Activated naive CD4-positive, alpha-beta T cell treated with anti-CD3 and anti-CD28 coated beads, Interleukin-2, amount 50 U/mL, for 16 hours (primary cell): ENCODE data around the gene NTRK3.

Experiments
- DNase-seq: peaks from one replicate; pipeline ENCODE4 v3.0.0-alpha.2; 2020

The NTRK3 gene

GRCh38 chr15:88020806-88021205 is 235.7 kb downstream of the NTRK3 start:
- no peak for DNase-seq

- DNase-seq: no peak
Measured at GRCh38 chr15:88019656-88020055, 236.9 kb downstream of the NTRK3 start.

- no peak for DNase-seq
Measured at GRCh38 chr15:88018869-88019641, 237.5 kb downstream of the NTRK3 start.

- DNase-seq: no peak
Measured at GRCh38 chr15:88017753-88018152, 238.8 kb downstream of the NTRK3 start.

- DNase-seq: no peak
Measured at GRCh38 chr15:88016406-88016805, 240.1 kb downstream of the NTRK3 start.

- no peak for DNase-seq
Measured at GRCh38 chr15:88015228-88015860, 241.2 kb downstream of the NTRK3 start.

- DNase-seq: no peak
Measured at GRCh38 chr15:88014454-88015160, 241.9 kb downstream of the NTRK3 start.

- DNase-seq: no peak
Measured at GRCh38 chr15:88013111-88013510, 243.4 kb downstream of the NTRK3 start.

- no peak for DNase-seq
Measured at GRCh38 chr15:88012688-88013087, 243.9 kb downstream of the NTRK3 start.

- no peak for DNase-seq
Measured at GRCh38 chr15:88012233-88012632, 244.3 kb downstream of the NTRK3 start.

GRCh38 chr15:88011533-88011932 is 245.0 kb downstream of the NTRK3 start:
- DNase-seq: no peak

- no peak for DNase-seq
Measured at GRCh38 chr15:88006146-88006545, 250.4 kb downstream of the NTRK3 start.

- DNase-seq: no peak
Measured at GRCh38 chr15:88004399-88004798, 252.1 kb downstream of the NTRK3 start.

GRCh38 chr15:88003541-88004327 is 252.8 kb downstream of the NTRK3 start:
- no peak for DNase-seq

GRCh38 chr15:88002706-88003105 is 253.8 kb downstream of the NTRK3 start:
- DNase-seq: no peak

GRCh38 chr15:87998630-87999029 is 257.9 kb downstream of the NTRK3 start:
- DNase-seq: no peak

- DNase-seq: no peak
Measured at GRCh38 chr15:87986776-87987175, 269.8 kb downstream of the NTRK3 start.

- no peak for DNase-seq
Measured at GRCh38 chr15:87985451-87985850, 271.1 kb downstream of the NTRK3 start.

- no peak for DNase-seq
Measured at GRCh38 chr15:87981969-87982368, 274.6 kb downstream of the NTRK3 start.

GRCh38 chr15:87977907-87978306 is 278.6 kb downstream of the NTRK3 start:
- DNase-seq: no peak

GRCh38 chr15:87976552-87976951 is 280.0 kb downstream of the NTRK3 start:
- DNase-seq: no peak

GRCh38 chr15:87973501-87974215 is 282.9 kb downstream of the NTRK3 start:
- no peak for DNase-seq
